GM21515 (cell line): ENCODE data around the gene IL37.

Experiments
- ATAC-seq: cut with Tn5 transposase; IDR thresholded peaks from one replicate; pipeline ENCODE4 v1.9.1; 2021; ENCODE audit not compliant: unreplicated experiment

IL37 gene

DNA sequence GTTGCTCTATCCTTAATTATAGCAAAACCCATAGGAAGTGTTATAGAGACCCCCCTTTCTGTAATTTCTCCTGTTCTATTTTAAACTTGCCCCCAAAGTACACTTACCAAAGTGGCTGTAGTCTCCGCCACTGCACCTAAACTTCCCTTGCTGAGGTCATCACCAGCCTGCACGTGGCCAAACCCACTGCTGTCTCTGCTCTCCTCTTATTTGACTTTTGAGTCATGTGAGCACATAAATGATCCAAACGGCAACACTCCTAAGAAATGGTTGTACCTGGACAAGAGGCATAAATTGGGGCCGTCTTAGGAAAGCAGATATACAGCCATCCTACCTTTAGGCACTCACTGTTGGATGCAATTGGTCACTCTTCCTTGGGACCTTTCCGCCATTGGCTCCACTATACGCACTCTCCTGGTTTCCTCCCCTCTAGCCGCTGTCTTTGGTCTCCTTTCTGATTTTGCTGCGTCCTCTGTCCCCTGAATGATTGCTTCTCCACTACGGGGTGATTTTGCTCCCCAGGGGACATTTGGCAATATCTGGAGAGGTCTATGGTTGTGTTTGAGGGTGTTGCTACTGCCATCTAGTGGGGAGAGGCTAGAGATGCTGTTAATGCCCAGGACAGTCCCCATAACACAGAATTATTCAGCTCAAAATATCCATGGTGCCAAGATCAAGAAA, 47.6 kb downstream of the IL37 start:
- ATAC-seq: no peak

DNA sequence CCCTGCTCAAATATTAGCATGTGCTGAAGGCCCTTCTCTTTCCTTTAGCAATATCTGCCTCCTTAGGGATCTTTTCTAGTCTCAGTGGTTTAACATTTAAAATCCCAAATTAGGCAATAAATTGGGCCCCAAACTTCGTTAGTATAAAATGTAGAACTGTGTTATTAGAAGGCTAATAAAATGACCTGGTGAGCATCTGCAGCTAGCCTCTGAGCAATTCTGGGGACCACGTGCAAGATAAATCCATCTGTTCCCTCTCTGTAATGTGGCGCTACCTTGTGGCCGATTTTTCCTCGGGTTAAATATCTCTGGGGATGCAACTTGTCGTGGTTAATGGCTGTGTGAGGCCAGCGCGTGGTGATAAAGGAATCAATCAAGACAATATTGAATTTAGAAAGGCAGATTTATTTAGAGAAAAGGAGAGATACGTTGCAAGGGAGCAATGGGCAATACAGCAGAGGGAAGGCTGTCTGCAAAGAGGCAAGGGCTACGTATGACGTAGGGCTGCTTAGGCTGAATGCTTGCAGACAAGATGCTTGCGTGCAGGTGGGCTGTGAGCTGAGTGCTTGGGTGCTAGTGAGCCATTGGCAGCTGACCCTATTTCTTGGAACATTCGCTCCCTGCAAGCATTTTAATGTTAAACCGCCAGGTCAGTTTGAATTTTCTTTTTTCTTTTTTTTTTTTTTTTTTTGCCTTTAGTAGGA, 48.3 kb downstream of the IL37 start:
- no peak for ATAC-seq

DNA sequence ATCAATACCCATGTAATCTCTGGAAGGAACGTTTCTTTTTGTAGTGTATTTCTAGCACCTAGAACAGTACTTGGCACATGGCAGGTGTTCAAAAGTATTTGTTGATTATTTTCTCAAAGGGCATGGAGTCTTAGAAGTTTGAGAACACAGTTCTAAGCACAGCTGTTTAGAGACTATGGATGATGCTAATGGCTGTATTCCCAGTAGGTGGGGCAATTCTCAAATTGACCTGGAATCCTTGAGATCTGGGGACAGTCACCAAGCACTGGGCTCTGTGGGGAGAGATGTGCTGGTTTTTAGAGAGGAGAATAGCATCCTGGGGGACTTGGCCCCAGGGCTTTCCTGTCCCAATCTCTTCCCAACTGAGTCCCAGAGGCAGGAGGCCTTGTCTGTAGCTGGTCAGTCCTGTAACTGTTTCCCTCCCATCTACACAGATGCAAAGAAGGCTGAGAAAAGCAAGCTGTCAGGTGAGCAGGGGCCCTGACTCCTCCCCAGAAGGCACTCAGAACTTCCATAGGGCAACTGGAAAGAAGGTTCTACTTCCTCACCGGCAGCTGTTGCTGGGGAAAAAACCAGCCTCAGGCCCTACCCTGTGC, 49.4 kb downstream of the IL37 start:
- no peak for ATAC-seq

DNA sequence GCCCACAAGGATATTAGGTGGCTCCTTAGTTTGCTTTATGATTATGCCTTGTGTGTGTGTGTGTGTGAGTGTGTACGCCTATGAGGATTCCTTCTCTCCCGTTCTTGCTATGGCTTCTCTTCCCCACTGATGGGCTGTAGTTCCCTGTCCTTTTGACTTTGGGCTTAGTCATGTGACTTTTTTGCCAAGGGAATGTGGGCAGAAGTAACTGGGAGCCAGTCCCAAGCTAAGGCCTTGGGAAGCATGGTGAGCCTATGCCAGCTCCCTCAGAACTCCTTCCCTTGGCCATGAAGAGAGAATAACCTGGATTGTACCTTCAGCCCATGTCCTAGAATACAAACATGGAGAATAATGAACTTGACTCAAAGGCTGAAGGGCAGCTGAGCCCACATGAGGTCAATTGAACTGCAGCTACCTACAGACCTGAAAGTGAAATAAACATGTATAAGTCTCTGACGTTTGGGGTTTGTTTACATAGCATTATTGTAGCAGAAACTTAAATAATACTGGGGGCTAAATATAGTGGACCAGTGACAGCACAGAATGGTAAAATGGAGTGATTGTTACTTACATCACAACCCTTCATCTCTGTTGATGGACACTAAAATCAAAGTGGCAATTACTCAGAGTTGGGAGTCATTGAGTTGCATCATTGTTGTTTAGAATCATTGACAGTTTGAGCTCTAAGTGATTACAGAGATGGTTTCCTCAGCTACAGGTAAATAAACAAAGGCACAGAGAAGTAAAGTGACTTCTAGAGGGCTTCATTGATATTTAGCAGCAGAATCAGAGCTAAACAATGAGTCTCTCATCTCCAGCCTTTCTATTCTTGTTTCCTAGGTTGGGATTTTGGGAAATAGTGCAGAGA, 51.6 kb downstream of the IL37 start:
- ATAC-seq: no peak

- no peak for ATAC-seq
Observed at GRCh38 chr2:112967023-112967422, 56.1 kb downstream of the IL37 start.
